Right lobe of liver (tissue), 4 donors: Measurements from ENCODE around the gene FAM174C.

Source experiments
- POLR2A ChIP-seq: fragments of 450-650 bp; IDR thresholded peaks from one replicate; pipeline ENCODE4 v1.6.1; 2017; ENCODE audit warnings: antibody characterized with exemption, mild to moderate bottlenecking
- TF ChIP-seq, protein P1 (sequence below), 4 donors: fragments of 200-600 bp in 3 of 4; fragments of 450-650 bp in 1 of 4; IDR thresholded peaks; one replicate each; pipeline versions ENCODE4 v1.5.1 to v1.8.0; 2016 to 2022; ENCODE audit warnings: antibody characterized with exemption in 4 of 4, mild to moderate bottlenecking in 2 of 4
- donor health status: DM: no; HTN: no; CAD: no.
- donor health status: DM: no; HTN: no; CAD: no.
- donor health status: DM: no; HTN: yes; CAD: no.

DNA sequence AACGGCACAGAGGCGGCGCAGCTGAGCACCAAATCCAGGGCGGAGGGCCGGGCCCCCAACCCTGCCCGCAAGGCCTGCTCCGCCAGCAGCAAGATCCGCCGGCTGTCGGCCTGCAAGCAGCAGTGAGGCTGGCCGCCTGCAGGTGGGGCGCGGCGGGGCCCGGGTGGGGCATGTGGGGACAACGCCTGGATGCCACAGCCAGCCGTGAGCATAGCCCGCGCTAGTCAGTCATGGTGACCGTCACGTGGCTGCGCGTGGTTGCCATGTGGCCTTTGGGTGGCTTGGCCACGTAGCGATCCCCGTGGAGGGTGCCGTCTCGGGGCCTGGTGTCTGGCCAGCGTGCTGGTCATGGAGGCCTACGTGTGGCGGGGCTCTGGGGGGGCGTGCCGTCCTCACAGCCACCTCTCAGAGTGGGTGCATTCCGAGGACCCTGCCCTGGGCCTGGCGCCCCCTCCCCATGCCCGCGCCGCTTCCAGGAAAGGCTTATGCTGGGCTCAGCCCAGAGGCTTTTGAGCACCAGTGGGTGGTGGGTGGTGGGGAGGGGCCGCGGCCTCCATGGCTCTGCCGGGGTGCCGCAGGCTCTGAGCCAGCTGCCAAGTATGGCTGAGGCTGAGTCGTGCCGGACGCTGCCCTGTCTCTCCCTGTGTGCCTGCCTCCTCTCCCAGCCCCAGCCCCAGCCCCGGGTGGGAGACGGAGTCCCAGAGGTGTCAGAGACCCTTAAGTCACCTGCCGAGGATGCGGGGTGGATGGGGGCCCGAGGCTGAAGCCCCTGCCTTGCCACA is 48.6 kb upstream of the FAM174C start:
- no peak for TF ChIP-seq POLR2A
- TF ChIP-seq, protein P1, sequence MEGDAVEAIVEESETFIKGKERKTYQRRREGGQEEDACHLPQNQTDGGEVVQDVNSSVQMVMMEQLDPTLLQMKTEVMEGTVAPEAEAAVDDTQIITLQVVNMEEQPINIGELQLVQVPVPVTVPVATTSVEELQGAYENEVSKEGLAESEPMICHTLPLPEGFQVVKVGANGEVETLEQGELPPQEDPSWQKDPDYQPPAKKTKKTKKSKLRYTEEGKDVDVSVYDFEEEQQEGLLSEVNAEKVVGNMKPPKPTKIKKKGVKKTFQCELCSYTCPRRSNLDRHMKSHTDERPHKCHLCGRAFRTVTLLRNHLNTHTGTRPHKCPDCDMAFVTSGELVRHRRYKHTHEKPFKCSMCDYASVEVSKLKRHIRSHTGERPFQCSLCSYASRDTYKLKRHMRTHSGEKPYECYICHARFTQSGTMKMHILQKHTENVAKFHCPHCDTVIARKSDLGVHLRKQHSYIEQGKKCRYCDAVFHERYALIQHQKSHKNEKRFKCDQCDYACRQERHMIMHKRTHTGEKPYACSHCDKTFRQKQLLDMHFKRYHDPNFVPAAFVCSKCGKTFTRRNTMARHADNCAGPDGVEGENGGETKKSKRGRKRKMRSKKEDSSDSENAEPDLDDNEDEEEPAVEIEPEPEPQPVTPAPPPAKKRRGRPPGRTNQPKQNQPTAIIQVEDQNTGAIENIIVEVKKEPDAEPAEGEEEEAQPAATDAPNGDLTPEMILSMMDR (IDR thresholded peaks at IDR 0.05): no peak
